HG03439 (cell line): ENCODE measurements around the gene FASTKD1.

Experiments
- ATAC-seq: cut with Tn5 transposase; IDR thresholded peaks from one replicate; pipeline ENCODE4 v1.9.1; 2021; ENCODE audit warnings: mild to moderate bottlenecking, moderate library complexity; ENCODE audit not compliant: unreplicated experiment

FASTKD1 gene

GRCh38 chr2:169510496-169510895, 63.2 kb downstream of the FASTKD1 start:
- no peak for ATAC-seq

- no peak for ATAC-seq
Observed at GRCh38 chr2:169509955-169510354, 63.7 kb downstream of the FASTKD1 start.

GRCh38 chr2:169509298-169509885, 64.3 kb downstream of the FASTKD1 start, which contains the start of gene KLHL41:
Gene KLHL41 (plus strand): TSS chr2:169509702. CDS start chr2:169509779, 77 bp downstream.
- no peak for ATAC-seq

DNA sequence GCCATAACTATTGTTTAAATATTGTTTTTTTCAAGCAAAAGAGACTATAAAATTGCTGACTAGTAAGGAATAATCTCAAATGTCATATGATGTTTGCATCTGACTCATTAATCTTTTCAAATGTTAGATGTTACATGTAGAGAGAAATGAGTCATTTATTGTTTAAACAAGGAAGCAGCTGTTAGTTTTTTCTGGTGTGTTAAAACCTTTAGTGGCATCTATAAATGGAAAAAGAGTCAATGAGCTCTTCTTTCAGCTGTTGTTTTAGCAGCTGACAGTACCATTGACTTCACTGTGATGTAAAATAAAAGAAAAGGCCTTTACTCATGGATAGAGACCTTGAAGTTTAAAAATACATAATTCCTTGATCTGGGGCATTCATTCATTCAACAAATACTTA, 66.0 kb downstream of the FASTKD1 start:
- ATAC-seq = no peak

- ATAC-seq = no peak
Observed at GRCh38 chr2:169504651-169505050, 69.0 kb downstream of the FASTKD1 start.

DNA sequence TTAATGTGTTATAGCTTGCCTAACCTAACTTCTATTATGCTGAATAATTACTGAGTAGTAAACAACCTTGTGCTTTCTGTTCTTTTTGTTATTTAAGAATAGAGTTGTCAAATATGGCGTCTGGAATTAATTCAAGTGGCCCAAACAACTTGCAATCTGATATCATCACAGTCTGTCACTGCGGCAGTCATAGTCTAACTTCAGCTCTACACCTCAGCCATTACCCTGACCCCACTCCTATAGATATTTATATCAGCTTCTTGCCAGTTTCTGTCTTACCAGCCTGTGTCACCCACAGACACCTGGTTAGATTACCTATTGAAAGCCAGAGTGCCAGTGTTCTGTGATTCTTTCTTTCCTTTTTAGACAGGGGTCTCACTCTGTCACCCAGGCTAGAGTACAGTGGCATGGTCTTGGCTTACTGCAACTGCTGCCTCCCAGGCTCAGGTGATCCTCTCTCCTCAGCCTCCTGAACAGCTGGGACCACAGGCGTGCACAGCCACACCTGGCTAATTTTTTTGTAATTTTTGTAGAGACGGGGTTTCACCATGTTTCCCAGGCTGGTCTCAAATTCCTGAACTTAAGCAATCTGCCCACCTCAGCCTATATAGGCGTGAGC, 78.2 kb downstream of the FASTKD1 start:
- no peak for ATAC-seq

DNA sequence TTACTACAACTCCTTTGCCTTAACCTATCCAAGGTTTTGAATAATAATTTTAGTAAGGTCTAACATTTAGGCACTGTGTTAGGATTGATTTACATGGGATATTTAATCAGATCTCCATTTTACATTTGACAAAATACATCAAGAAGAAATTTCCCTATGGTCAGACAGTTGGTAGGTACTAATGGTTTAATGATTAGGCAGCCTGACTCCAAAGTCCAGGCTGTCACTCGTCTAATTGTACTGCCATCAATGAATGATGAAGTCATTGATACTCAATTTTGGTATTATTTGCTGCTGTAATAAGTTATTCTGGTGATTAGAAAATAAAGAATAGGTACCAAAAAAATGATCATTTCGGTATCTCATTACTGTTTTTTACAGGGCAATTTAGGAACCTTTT, 80.3 kb downstream of the FASTKD1 start:
- no peak for ATAC-seq

- no peak for ATAC-seq
Observed at GRCh38 chr2:169491378-169491777, 82.3 kb downstream of the FASTKD1 start.

DNA sequence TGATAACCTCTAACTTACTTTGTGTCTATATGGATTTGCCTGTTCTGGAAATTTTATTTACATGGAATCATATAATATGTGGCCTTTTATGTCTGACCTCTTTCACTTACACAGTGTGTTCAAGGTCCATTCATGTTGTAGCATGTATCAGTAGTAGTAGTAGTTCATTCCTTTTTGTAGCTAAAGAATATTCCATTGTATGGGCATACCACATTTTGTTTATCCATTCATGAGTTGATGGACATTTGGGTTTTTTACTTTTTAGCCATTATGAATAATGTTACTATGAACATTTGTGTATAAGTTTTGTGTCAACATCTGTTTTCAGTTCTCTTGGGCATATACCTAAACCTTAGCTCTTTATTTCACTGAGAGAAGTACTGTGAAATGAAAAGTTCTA, 82.8 kb downstream of the FASTKD1 start:
- ATAC-seq = no peak

- ATAC-seq = no peak
Observed at GRCh38 chr2:169486487-169486886, 87.2 kb downstream of the FASTKD1 start.

GRCh38 chr2:169485650-169486138, 88.0 kb downstream of the FASTKD1 start:
- no peak for ATAC-seq

DNA sequence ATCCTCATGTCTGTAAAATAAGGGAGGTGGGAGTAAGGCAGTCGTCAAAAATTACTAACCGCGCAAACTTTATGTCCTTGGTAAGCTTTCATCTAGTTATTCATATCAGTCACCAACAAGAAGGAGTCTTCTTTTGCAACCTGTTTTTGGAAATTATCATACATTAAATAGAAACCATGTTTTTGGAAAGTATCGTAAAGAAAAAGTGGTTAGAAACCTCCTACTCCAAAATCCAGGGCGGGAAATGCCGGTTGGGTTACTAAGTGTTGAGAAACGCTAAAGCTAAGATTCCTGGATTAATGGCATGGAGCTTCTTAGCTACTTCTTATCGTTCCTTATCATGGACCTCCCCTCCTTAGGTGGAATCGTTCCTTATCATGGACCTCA, 93.6 kb downstream of the FASTKD1 start:
- ATAC-seq = no peak
